Measurements from ENCODE around the gene ARID1B.

DNA sequence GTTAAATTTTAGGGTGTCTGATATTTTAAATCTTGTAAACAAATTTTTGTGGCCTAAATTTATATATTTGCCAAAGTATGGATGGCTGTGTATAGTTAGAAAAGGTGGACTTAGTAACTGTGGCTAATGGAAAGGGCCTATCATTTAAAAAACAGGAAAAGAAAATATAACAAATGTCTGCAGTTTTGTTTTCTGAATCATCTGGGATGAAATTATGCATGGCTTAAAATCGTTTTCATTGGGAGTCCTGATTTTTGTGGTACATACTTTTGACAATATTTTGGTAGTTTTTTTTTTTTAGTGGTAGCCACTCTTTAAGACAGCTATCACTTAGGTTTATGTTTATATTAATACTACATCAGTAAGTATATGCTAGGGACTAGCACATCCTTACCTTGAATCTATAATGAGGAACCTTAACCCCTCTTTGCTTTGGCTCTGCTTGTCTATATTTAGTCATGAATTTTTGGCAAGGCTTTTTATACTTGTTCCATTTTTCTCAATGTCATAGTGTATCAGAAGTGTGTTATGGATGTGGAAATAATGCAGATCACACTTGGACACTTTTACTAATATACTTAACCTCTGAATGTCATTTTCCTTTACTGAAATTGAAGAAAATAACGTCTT is 5.6 kb downstream of the ARID1B start:
- TF ChIP-seq, protein P1, sequence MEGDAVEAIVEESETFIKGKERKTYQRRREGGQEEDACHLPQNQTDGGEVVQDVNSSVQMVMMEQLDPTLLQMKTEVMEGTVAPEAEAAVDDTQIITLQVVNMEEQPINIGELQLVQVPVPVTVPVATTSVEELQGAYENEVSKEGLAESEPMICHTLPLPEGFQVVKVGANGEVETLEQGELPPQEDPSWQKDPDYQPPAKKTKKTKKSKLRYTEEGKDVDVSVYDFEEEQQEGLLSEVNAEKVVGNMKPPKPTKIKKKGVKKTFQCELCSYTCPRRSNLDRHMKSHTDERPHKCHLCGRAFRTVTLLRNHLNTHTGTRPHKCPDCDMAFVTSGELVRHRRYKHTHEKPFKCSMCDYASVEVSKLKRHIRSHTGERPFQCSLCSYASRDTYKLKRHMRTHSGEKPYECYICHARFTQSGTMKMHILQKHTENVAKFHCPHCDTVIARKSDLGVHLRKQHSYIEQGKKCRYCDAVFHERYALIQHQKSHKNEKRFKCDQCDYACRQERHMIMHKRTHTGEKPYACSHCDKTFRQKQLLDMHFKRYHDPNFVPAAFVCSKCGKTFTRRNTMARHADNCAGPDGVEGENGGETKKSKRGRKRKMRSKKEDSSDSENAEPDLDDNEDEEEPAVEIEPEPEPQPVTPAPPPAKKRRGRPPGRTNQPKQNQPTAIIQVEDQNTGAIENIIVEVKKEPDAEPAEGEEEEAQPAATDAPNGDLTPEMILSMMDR (IDR thresholded peaks at IDR 0.05 in 2 of 3, conservative IDR thresholded peaks at IDR 0.05 in 1 of 3; ENCODE audit: control insufficient read depth in 2 of 3, extremely low read depth in 1 of 3, insufficient read depth in 1 of 3, low read depth in 3 of 3, low read length in 3 of 3), result no peak
- TF ChIP-seq, protein P2, sequence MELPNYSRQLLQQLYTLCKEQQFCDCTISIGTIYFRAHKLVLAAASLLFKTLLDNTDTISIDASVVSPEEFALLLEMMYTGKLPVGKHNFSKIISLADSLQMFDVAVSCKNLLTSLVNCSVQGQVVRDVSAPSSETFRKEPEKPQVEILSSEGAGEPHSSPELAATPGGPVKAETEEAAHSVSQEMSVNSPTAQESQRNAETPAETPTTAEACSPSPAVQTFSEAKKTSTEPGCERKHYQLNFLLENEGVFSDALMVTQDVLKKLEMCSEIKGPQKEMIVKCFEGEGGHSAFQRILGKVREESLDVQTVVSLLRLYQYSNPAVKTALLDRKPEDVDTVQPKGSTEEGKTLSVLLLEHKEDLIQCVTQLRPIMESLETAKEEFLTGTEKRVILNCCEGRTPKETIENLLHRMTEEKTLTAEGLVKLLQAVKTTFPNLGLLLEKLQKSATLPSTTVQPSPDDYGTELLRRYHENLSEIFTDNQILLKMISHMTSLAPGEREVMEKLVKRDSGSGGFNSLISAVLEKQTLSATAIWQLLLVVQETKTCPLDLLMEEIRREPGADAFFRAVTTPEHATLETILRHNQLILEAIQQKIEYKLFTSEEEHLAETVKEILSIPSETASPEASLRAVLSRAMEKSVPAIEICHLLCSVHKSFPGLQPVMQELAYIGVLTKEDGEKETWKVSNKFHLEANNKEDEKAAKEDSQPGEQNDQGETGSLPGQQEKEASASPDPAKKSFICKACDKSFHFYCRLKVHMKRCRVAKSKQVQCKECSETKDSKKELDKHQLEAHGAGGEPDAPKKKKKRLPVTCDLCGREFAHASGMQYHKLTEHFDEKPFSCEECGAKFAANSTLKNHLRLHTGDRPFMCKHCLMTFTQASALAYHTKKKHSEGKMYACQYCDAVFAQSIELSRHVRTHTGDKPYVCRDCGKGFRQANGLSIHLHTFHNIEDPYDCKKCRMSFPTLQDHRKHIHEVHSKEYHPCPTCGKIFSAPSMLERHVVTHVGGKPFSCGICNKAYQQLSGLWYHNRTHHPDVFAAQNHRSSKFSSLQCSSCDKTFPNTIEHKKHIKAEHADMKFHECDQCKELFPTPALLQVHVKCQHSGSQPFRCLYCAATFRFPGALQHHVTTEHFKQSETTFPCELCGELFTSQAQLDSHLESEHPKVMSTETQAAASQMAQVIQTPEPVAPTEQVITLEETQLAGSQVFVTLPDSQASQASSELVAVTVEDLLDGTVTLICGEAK (IDR thresholded peaks at IDR 0.05; ENCODE audit: borderline replicate concordance), result no peak
- TF ChIP-seq EGR1 (IDR thresholded peaks at IDR 0.05; ENCODE audit: borderline replicate concordance in 1 of 2, low read depth in 2 of 2, low read length in 2 of 2) (no peak), BCL11A (IDR thresholded peaks at IDR 0.05; ENCODE audit: low read depth, low read length) (no peak), EP300 (IDR thresholded peaks at IDR 0.05; ENCODE audit: borderline replicate concordance in 1 of 2, control insufficient read depth in 1 of 2, low read depth in 2 of 2, low read length in 2 of 2) (no peak), POLR2AphosphoS5 (IDR thresholded peaks at IDR 0.05; ENCODE audit: low read length) (no peak), TARDBP (IDR thresholded peaks at IDR 0.05; ENCODE audit: borderline replicate concordance) (no peak), SIN3A (IDR thresholded peaks at IDR 0.05; ENCODE audit: low read depth, low read length) (no peak), MXI1 (IDR thresholded peaks at IDR 0.05; ENCODE audit: low read depth, low read length) (no peak; the same call in 1 of the 2 replicates), CREM (IDR thresholded peaks at IDR 0.05; ENCODE audit: low read depth) (no peak), GABPA (IDR thresholded peaks at IDR 0.05; ENCODE audit: low read depth) (no peak), ZBED1 (IDR thresholded peaks at IDR 0.05; ENCODE audit: borderline replicate concordance) (no peak), DPF2 (IDR thresholded peaks at IDR 0.05) (no peak)
- TF ChIP-seq, protein P3, sequence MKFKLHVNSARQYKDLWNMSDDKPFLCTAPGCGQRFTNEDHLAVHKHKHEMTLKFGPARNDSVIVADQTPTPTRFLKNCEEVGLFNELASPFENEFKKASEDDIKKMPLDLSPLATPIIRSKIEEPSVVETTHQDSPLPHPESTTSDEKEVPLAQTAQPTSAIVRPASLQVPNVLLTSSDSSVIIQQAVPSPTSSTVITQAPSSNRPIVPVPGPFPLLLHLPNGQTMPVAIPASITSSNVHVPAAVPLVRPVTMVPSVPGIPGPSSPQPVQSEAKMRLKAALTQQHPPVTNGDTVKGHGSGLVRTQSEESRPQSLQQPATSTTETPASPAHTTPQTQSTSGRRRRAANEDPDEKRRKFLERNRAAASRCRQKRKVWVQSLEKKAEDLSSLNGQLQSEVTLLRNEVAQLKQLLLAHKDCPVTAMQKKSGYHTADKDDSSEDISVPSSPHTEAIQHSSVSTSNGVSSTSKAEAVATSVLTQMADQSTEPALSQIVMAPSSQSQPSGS (IDR thresholded peaks at IDR 0.05; ENCODE audit: low read length), result no peak

Data from GM12878 (cell line).